Thymus (tissue), 11 donors: Measurements from ENCODE around the gene ZNF516. TPM values are rescaled to one million over a fixed set of nuclear protein-coding genes. Genes with fewer than 3 reads are reported as not detected.

Source experiments
- DNase-seq, 9 donors: peaks; one replicate each; pipeline ENCODE4 v3.0.0-alpha.2; 2013; ENCODE audit warnings: low spot score in 9 of 9, low read depth in 6 of 9, missing footprints in 1 of 9
- H3K27ac ChIP-seq, 2 donors: one replicate each; pipeline ENCODE4 v1.5.1; 2013; ENCODE audit warnings: control low read depth in 1 of 2, low read depth in 1 of 2, low read length in 1 of 2, mild to moderate bottlenecking in 1 of 2, moderate library complexity in 1 of 2
- H3K27me3 ChIP-seq, 2 donors: one replicate each; pipeline ENCODE4 v1.5.1; 2013; ENCODE audit warnings: low read length in 1 of 2; ENCODE audit not compliant: control insufficient read depth in 2 of 2, insufficient read depth in 1 of 2
- H3K36me3 ChIP-seq, 2 donors: one replicate each; pipeline ENCODE4 v1.5.1; 2013; ENCODE audit warnings: low read length in 1 of 2, mild to moderate bottlenecking in 1 of 2, moderate library complexity in 1 of 2; ENCODE audit not compliant: control insufficient read depth in 2 of 2, insufficient read depth in 2 of 2
- H3K4me1 ChIP-seq, 2 donors: one replicate each; pipeline ENCODE4 v1.5.1; 2013; ENCODE audit warnings: low read length in 2 of 2; ENCODE audit not compliant: control insufficient read depth in 2 of 2, insufficient read depth in 2 of 2
- H3K4me3 ChIP-seq, 2 donors: one replicate each; pipeline ENCODE4 v1.5.1; 2013; ENCODE audit warnings: low read length in 2 of 2, control low read depth in 1 of 2, mild to moderate bottlenecking in 1 of 2
- H3K9me3 ChIP-seq, 2 donors: one replicate each; pipeline ENCODE4 v1.5.1; 2013; ENCODE audit warnings: low read length in 1 of 2, mild to moderate bottlenecking in 1 of 2; ENCODE audit not compliant: control insufficient read depth in 2 of 2, insufficient read depth in 1 of 2
- WGBS: extraction: QIAGEN DNeasy Blood & Tissue Kit; methylation state at CpG from one replicate; pipeline ENCODE4 v1.1.7; 2013; 5-methylcytosine and 5-hydroxymethylcytosine counted together
- polyA plus RNA-seq: library from polyadenylated mRNA; stranded (reverse); fragments of 200-250 nt; gene quantifications from one replicate; pipeline ENCODE4 v1.2.3, GENCODE V29; 2013
- total RNA-seq: library from RNA; stranded (reverse); fragments of 120-200 nt; gene quantifications from one replicate; pipeline ENCODE4 v1.2.4, GENCODE V29; 2013
- donor health status: healthy.

Gene ZNF516
- total and polyA plus RNA-seq, 2 donors = 5.9 to 8.9 TPM

GRCh38 chr18:76396792-76397191, 98.2 kb downstream of the ZNF516 start:
- 66% methylated on average over 9 of the region's 9 CpGs for WGBS
- Histone ChIP-seq H3K27me3 (no peaks in the 10 kb centered on the region), H3K4me1 (peaks cover 0 to 4% of the 10 kb centered on the region in 2 donors), H3K27ac (no peak overlapping the region), H3K9me3 (no peaks in the 10 kb centered on the region), H3K36me3 (no peaks in the 10 kb centered on the region), H3K4me3 (no peak overlapping the region)
- DNase-seq = no peak

- H3K36me3 ChIP-seq = no peaks in the 10 kb centered on the region
- no peak for DNase-seq
- no peak overlapping the region for H3K27ac ChIP-seq
- H3K4me1 ChIP-seq = peaks cover 0 to 4% of the 10 kb centered on the region in 2 donors
- WGBS = 95% methylated on average over 20 of the region's 20 CpGs
- H3K4me3 ChIP-seq = no peak overlapping the region
- no peaks in the 10 kb centered on the region for H3K27me3 ChIP-seq
- no peaks in the 10 kb centered on the region for H3K9me3 ChIP-seq
Measured at GRCh38 chr18:76395609-76396008, 99.4 kb downstream of the ZNF516 start.

GRCh38 chr18:76394780-76395476, 100.1 kb downstream of the ZNF516 start:
- no peak overlapping the region for H3K4me3 ChIP-seq
- no peak for DNase-seq
- H3K27ac ChIP-seq = no peak overlapping the region
- peaks cover 0 to 4% of the 10 kb centered on the region in 2 donors for H3K4me1 ChIP-seq
- no peaks in the 10 kb centered on the region for H3K27me3 ChIP-seq
- no peaks in the 10 kb centered on the region for H3K9me3 ChIP-seq
- WGBS = 87% methylated on average over 15 of the region's 15 CpGs
- no peaks in the 10 kb centered on the region for H3K36me3 ChIP-seq

GRCh38 chr18:76392349-76392748, 102.7 kb downstream of the ZNF516 start:
- Histone ChIP-seq H3K4me3 (no peak overlapping the region), H3K36me3 (no peaks in the 10 kb centered on the region), H3K9me3 (no peaks in the 10 kb centered on the region), H3K4me1 (peaks cover 0 to 4% of the 10 kb centered on the region in 2 donors), H3K27ac (no peak overlapping the region), H3K27me3 (no peaks in the 10 kb centered on the region)
- 96% methylated on average over 5 of the region's 5 CpGs for WGBS
- no peak for DNase-seq

GRCh38 chr18:76391746-76392145, 103.3 kb downstream of the ZNF516 start:
- Histone ChIP-seq H3K4me1 (peaks cover 0 to 4% of the 10 kb centered on the region in 2 donors), H3K27ac (no peak overlapping the region), H3K9me3 (no peaks in the 10 kb centered on the region), H3K36me3 (no peaks in the 10 kb centered on the region), H3K4me3 (no peak overlapping the region), H3K27me3 (no peaks in the 10 kb centered on the region)
- 98% methylated on average over 19 of the region's 19 CpGs for WGBS
- no peak for DNase-seq

GRCh38 chr18:76391038-76391437, 104.0 kb downstream of the ZNF516 start:
- Histone ChIP-seq H3K4me1 (peaks cover 0 to 7% of the 10 kb centered on the region in 2 donors), H3K4me3 (no peak overlapping the region), H3K27ac (no peak overlapping the region)

GRCh38 chr18:76390452-76391035, 104.5 kb downstream of the ZNF516 start:
- no peaks in the 10 kb centered on the region for H3K36me3 ChIP-seq
- H3K4me1 ChIP-seq = peaks cover 0 to 12% of the 10 kb centered on the region in 2 donors
- no peaks in the 10 kb centered on the region for H3K9me3 ChIP-seq
- no peaks in the 10 kb centered on the region for H3K27me3 ChIP-seq
- no peak for DNase-seq
- H3K4me3 ChIP-seq = no peak overlapping the region
- 93% methylated on average over 17 of the region's 17 CpGs for WGBS
- no peak overlapping the region for H3K27ac ChIP-seq

More at GRCh38 chr18:76391038-76391437, 104.0 kb downstream of the ZNF516 start:
- H3K27me3 ChIP-seq = no peaks in the 10 kb centered on the region
- H3K9me3 ChIP-seq = no peaks in the 10 kb centered on the region
- no peaks in the 10 kb centered on the region for H3K36me3 ChIP-seq
- 97% methylated on average over 9 of the region's 9 CpGs for WGBS
- no peak for DNase-seq

- 13% methylated on average over 11 of the region's 11 CpGs for WGBS
- no peak overlapping the region for H3K27ac ChIP-seq
- DNase-seq = no peak
- H3K4me3 ChIP-seq = no peak overlapping the region
- H3K9me3 ChIP-seq = no peaks in the 10 kb centered on the region
- no peaks in the 10 kb centered on the region for H3K27me3 ChIP-seq
- H3K4me1 ChIP-seq = peaks cover 0 to 8% of the 10 kb centered on the region in 2 donors
- H3K36me3 ChIP-seq = no peaks in the 10 kb centered on the region
Measured at GRCh38 chr18:76389716-76390115, 105.3 kb downstream of the ZNF516 start.

GRCh38 chr18:76388891-76389423, 106.1 kb downstream of the ZNF516 start:
- no peaks in the 10 kb centered on the region for H3K36me3 ChIP-seq
- 93% methylated on average over 9 of the region's 9 CpGs for WGBS
- H3K27ac ChIP-seq = no peak overlapping the region
- no peak overlapping the region for H3K4me3 ChIP-seq
- no peaks in the 10 kb centered on the region for H3K9me3 ChIP-seq
- peaks cover 0 to 8% of the 10 kb centered on the region in 2 donors for H3K4me1 ChIP-seq
- no peak for DNase-seq
- no peaks in the 10 kb centered on the region for H3K27me3 ChIP-seq
